Large intestine (tissue), 3 donors: ENCODE measurements around the gene NDUFA8. TPM values are rescaled to one million over a fixed set of nuclear protein-coding genes. Genes with fewer than 3 reads are reported as not detected.

Experiments
- DNase-seq, 2 donors: peaks; one replicate each; pipeline versions ENCODE4 v3.0.0 to v3.0.0-alpha.2; 2013
- H3K27ac ChIP-seq: one replicate; pipeline ENCODE4 v1.5.1; 2013; ENCODE audit warnings: low read length
- H3K27me3 ChIP-seq: 2 replicates; pipeline ENCODE4 v1.6.1; 2013; ENCODE audit warnings: low read length; ENCODE audit not compliant: control insufficient read depth, insufficient read depth
- H3K36me3 ChIP-seq: 2 replicates; pipeline ENCODE4 v1.6.1; 2013; ENCODE audit warnings: low read length; ENCODE audit not compliant: control insufficient read depth, insufficient read depth
- H3K4me1 ChIP-seq: one replicate; pipeline ENCODE4 v1.6.1; 2013; ENCODE audit warnings: low read length; ENCODE audit not compliant: control insufficient read depth, insufficient read depth
- H3K4me3 ChIP-seq: one replicate; pipeline ENCODE4 v1.5.1; 2013; ENCODE audit warnings: low read length
- H3K9me3 ChIP-seq: one replicate; pipeline ENCODE4 v1.6.1; 2013; ENCODE audit warnings: mild to moderate bottlenecking, low read depth, low read length, moderate library complexity; ENCODE audit not compliant: control insufficient read depth
- WGBS: methylation state at CpG from one replicate; pipeline ENCODE4 v1.1.5; 2013; ENCODE audit warnings: low lambda C conversion rate; ENCODE audit not compliant: insufficient coverage; 5-methylcytosine and 5-hydroxymethylcytosine counted together
- polyA plus RNA-seq: library from polyadenylated mRNA; unstranded; fragments of 120-200 nt; gene quantifications from one replicate; pipeline ENCODE4 v1.2.1, GENCODE V29; 2013

Gene NDUFA8
- polyA plus RNA-seq, 1 donor, result 62.9 TPM

DNA sequence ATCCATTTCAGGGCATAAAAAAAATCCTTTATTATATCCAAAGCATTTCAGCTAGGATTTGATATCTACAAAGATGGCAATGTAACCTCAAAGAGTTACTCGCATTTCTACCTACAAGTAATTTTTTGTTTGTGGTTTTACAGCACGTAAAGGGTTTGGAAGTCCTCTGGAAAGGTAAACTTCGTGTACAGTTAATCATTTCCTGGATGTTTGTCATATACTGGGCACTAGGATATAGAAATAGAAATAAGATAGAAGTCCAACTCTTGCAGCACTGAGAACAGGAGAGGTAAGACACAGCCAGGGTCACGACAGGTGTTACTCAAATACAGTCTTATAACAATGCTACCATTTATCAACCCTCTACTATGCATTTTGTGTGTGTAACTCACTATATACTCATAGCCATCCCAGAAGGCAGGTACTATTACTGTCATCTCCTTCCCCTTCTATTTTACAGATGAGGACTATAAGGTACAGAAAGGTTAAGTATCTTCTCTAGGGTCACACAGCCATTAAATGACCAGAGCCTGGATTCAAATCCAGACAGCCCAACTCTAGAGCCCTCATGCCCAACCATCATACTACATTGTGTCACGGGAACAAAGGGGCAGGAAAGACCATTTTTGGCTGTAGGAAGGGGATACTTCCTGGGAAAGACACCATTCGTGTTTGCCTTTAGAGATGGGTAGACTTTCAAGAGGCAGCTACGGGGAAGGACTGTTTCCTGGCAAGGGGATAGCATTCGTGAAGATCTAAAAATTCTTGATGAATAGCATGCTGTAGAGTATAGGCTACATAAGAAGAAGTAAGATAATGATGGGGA is 19.0 kb downstream of the NDUFA8 start:
- Histone ChIP-seq H3K27me3 (no peaks in the 10 kb centered on the region), H3K4me3 (no peak overlapping the region), H3K4me1 (peaks cover 10% of the 10 kb centered on the region), H3K27ac (no peak overlapping the region), H3K36me3 (peaks cover 28% of the 10 kb centered on the region), H3K9me3 (no peaks in the 10 kb centered on the region)
- DNase-seq, result peak in 1 of 2 donors; percentile 38
- 100% methylated on average over 1 of the region's 8 CpGs for WGBS

DNA sequence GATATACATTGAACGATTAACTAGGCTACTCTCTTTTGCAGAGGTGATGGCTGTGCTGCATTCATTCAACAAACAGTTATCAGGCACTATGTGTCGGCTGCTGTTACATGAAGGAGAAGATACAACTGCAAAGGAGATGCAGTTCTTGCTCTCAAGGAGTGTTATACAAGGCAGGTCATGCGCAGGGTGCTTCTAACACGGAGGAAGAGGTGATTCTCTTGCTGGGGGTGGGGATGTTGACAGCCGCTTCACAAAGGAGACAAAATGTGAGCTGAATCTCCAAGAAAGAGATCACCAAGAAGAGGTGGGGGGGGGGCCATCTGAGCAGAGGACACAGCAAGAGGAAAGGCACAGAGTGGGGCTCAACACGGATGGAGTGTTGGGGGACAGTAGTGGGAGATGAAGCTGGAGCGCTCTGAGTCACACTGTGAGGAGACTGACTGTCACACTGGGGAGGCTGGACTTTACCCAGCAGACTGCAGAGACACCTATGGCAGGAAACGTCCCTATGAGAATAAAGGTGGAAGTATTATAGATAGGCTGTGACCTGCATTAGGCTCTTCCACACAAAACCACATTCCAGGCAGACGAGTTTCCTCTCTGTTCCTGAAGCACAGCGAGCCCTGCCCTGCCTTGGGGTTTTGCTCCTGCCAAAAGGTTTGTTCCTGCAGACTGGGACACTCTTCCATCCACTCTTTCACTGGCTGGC is 20.9 kb downstream of the NDUFA8 start:
- H3K27me3 ChIP-seq, result peaks cover 6% of the 10 kb centered on the region
- peak in 1 of 2 donors; percentile 59 for DNase-seq
- no peak overlapping the region for H3K4me3 ChIP-seq
- no peak overlapping the region for H3K27ac ChIP-seq
- peaks cover 13% of the 10 kb centered on the region for H3K36me3 ChIP-seq
- peaks cover 10% of the 10 kb centered on the region for H3K4me1 ChIP-seq
- no peaks in the 10 kb centered on the region for H3K9me3 ChIP-seq
- 60% methylated on average over 3 of the region's 10 CpGs for WGBS

DNA sequence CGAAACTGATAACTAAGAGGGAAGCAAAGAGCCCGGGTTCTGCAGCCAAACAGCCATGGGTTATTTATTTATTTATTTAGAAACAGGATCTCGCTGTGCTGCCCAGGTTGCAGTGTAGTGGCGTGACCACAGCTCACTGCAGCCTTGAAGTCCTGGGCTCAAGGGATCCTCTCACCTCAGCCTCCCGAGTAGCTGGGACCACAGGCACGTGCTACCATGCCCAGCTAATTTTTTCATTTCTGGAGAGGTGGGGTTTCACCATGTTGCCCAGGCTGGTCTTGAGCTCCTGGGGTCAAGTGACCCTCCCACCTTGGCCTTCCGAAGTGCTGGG is 24.1 kb downstream of the NDUFA8 start:
- H3K9me3 ChIP-seq, result no peaks in the 10 kb centered on the region
- no CpG with 5 or more reads among the region's 7 CpGs for WGBS
- no peak overlapping the region for H3K27ac ChIP-seq
- peaks cover 30% of the 10 kb centered on the region for H3K27me3 ChIP-seq
- no peak overlapping the region for H3K4me3 ChIP-seq
- peaks cover 7% of the 10 kb centered on the region for H3K4me1 ChIP-seq
- DNase-seq, result no peak
- H3K36me3 ChIP-seq, result no peaks in the 10 kb centered on the region

- no peak overlapping the region for H3K27ac ChIP-seq
- 60% methylated on average over 2 of the region's 12 CpGs for WGBS
- no peak for DNase-seq
- peaks cover 7% of the 10 kb centered on the region for H3K4me1 ChIP-seq
- peaks cover 32% of the 10 kb centered on the region for H3K27me3 ChIP-seq
- H3K4me3 ChIP-seq, result no peak overlapping the region
- H3K36me3 ChIP-seq, result no peaks in the 10 kb centered on the region
- H3K9me3 ChIP-seq, result no peaks in the 10 kb centered on the region
Measured at GRCh38 chr9:122134822-122135528, 24.6 kb downstream of the NDUFA8 start.

- WGBS, result 100% methylated on average over 1 of the region's 17 CpGs
- no peak overlapping the region for H3K27ac ChIP-seq
- H3K9me3 ChIP-seq, result no peaks in the 10 kb centered on the region
- H3K27me3 ChIP-seq, result peaks cover 41% of the 10 kb centered on the region
- H3K36me3 ChIP-seq, result no peaks in the 10 kb centered on the region
- DNase-seq, result no peak
- peaks cover 5% of the 10 kb centered on the region for H3K4me1 ChIP-seq
- H3K4me3 ChIP-seq, result no peak overlapping the region
Measured at GRCh38 chr9:122133984-122134535, 25.5 kb downstream of the NDUFA8 start.

DNA sequence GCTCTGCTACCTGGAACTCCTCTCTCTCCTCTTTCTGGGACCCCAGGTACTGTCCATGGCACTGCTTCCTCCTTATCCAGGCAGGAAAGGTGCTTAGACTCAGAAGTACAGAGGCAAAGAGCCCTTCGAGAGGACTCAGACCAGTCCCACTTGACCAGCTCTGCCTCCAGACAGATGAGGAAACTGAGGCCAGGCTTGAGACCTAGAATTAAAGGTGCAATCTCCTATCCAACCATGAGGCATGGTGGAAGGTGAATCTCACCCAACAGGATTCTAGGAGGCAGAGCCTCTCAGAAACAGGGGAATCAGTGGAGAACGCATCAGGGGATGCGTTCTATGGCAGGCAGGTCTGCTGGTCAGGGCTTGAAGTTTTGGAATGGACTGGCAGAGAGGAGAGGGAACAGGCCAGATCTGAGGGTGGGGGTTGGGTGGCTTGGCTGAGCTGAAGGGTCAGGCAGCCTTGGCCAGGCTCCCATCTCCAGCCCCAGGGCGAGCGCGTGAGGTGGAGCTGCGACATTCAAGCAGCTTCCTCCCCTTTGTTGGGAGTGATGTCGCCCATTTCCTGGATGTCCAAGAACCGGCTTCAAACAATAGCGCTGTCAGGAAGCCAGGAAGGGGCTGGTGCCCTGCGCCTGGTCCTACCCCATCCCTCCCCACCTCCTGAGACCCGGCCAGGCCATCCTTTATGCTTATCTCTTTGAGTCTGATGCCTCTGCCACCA is 26.2 kb downstream of the NDUFA8 start:
- H3K27me3 ChIP-seq, result peaks cover 47% of the 10 kb centered on the region
- H3K4me1 ChIP-seq, result no peaks in the 10 kb centered on the region
- DNase-seq, result no peak
- no peaks in the 10 kb centered on the region for H3K36me3 ChIP-seq
- H3K9me3 ChIP-seq, result no peaks in the 10 kb centered on the region
- H3K4me3 ChIP-seq, result no peak overlapping the region
- WGBS, result no CpG with 5 or more reads among the region's 12 CpGs
- H3K27ac ChIP-seq, result no peak overlapping the region

- no peak overlapping the region for H3K4me3 ChIP-seq
- H3K9me3 ChIP-seq, result no peaks in the 10 kb centered on the region
- WGBS, result no CpG with 5 or more reads among the region's 4 CpGs
Measured at GRCh38 chr9:122132539-122132938, 27.0 kb downstream of the NDUFA8 start.

GRCh38 chr9:122131401-122132001 is 28.1 kb downstream of the NDUFA8 start:
- no CpG with 5 or more reads among the region's 21 CpGs for WGBS
- no peak overlapping the region for H3K27ac ChIP-seq
- no peaks in the 10 kb centered on the region for H3K36me3 ChIP-seq
- no peak for DNase-seq
- H3K27me3 ChIP-seq, result peaks cover 64% of the 10 kb centered on the region
- H3K9me3 ChIP-seq, result peaks cover 4% of the 10 kb centered on the region
- H3K4me1 ChIP-seq, result no peaks in the 10 kb centered on the region
- H3K4me3 ChIP-seq, result no peak overlapping the region

More at GRCh38 chr9:122132539-122132938, 27.0 kb downstream of the NDUFA8 start:
- no peak overlapping the region for H3K27ac ChIP-seq
- H3K36me3 ChIP-seq, result no peaks in the 10 kb centered on the region
- H3K27me3 ChIP-seq, result peaks cover 54% of the 10 kb centered on the region
- H3K4me1 ChIP-seq, result no peaks in the 10 kb centered on the region
- DNase-seq, result no peak

GRCh38 chr9:122130837-122131236 is 28.7 kb downstream of the NDUFA8 start:
- H3K27ac ChIP-seq, result no peak overlapping the region
- WGBS, result no CpG with 5 or more reads among the region's 4 CpGs

More at GRCh38 chr9:122130837-122131236, 28.7 kb downstream of the NDUFA8 start:
- Histone ChIP-seq H3K4me3 (no peak overlapping the region), H3K27me3 (peaks cover 71% of the 10 kb centered on the region), H3K9me3 (peaks cover 6% of the 10 kb centered on the region), H3K36me3 (no peaks in the 10 kb centered on the region), H3K4me1 (peaks cover 3% of the 10 kb centered on the region)
- no peak for DNase-seq
